GM18951 (cell line): Measurements from ENCODE around the gene HDAC4.

Experiments used
- POLR2A ChIP-seq: IDR thresholded peaks from 4 replicates; pipeline ENCODE4 v1.6.1; 2011; ENCODE audit warnings: mild to moderate bottlenecking; ENCODE audit not compliant: insufficient read length, insufficient read depth; ENCODE audit errors: extremely low read depth
- in situ Hi-C: fragments of 300-500 bp; cut with MboI; formaldehyde crosslinking; loops from one replicate; pipeline ENCODE4 v1.12.0; 2022; ENCODE audit warnings: low sequenced_read_pairs, mixed read lengths, inconsistent platforms; ENCODE audit not compliant: unreplicated experiment

HDAC4 gene

GRCh38 chr2:239018271-239019182 is 382.3 kb downstream of the HDAC4 start:
- no peak for TF ChIP-seq POLR2A
- in situ Hi-C loops, result no loop called here

DNA sequence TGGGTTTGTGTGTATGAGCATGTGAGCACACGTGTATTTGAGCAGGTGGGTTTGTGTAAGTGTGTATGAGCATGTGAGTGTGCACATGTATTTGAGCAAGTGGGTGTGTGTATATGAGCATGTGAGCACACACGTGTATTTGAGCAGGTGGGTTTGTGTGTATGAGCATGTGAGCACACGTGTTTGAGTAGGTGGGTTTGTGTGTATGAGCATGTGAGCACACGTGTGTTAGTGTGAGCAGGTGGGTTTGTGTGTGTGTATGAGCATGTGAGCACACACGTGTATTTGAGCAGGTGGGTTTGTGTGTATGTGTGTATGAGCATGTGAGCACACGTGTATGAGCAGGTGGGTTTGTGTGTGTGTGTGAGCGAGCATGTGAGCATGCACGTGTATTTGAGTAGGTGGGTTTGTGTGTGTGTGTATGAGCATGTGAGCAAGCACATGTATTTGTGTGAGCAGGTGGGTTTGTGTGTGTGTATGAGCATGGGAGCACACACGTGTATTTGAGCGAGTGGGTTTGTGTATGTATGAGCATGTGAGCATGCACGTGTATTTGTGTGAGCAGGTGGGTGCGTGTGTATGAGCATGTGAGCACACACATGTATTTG is 383.2 kb downstream of the HDAC4 start:
- TF ChIP-seq POLR2A, result no peak
- in situ Hi-C loops, result no loop called here

GRCh38 chr2:239015901-239016675 is 384.7 kb downstream of the HDAC4 start:
- TF ChIP-seq POLR2A, result no peak
- in situ Hi-C loops, result no loop called here

DNA sequence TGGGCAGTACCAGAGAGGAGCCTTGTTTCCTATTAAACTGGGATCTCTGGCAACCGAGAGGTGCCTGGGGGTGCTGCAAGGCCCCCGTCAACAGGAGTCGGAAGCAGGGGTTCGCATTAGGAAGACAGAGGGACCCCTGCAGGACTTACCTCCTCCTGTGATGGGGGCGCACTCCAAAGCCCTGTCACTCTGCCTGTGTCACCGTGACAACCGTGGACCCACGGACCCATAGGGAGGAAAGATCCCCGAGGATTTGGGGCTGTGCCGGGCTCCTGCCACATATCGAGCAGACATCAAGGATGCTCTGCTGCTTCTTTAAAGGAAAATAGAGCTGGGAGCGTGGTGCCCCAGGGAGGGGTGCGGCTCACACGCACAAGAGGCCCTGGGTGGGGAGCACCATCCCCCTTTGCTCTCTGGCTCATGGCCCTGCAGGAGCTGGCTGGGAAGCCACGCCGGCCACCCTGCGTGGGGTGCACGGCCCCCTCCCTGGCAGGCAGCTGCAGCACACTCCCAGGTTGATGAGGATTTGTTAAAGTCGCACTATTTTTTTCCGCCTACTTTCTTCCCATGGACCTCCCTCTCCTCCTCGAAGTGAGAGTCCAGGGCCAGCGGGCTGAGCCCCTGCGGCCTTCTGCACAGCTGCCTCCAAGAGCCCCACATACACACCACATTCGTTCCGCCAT is 385.5 kb downstream of the HDAC4 start:
- in situ Hi-C loops, result no loop called here
- TF ChIP-seq POLR2A, result no peak

GRCh38 chr2:239014458-239015217 is 386.2 kb downstream of the HDAC4 start:
- in situ Hi-C loops, result no loop called here
- TF ChIP-seq POLR2A, result no peak

DNA sequence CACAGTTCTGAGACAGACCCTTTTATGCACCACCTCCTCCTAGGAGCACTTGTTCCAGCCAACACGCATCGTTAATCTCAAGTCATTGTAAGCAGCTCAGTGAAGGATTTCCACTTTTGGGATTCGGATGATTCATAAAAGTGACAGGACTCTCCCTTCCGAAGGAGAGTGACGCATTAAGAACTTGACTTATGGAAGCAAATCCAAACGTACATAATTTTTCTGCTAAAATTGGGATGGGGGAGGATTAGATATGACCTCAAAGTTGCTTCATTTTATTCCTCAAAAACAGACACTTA is 387.2 kb downstream of the HDAC4 start:
- no peak for TF ChIP-seq POLR2A

GRCh38 chr2:239012936-239013677 is 387.7 kb downstream of the HDAC4 start:
- in situ Hi-C loops, result no loop called here
- no peak for TF ChIP-seq POLR2A

More for the DNA sequence above, 387.2 kb downstream of the HDAC4 start:
- in situ Hi-C loops, result no loop called here

DNA sequence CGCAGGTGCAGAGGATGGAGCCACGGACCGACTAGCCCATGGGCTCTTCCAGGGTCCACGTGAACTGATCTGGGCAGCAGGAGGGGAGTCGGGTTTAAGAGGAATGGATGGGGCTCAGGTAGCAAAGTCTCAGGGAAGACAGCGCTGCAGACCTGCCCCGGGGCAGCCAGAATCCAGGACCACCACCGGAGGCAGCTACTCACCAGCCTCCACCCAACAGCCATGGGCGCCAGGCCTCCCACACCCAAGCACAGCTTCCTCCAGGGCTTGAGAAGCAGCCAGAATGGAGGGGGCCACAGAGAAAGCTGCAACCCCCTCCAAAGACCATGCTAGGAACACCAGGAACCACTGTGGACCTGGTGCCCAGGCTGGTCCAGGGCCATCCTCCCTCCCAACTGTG is 388.6 kb downstream of the HDAC4 start:
- in situ Hi-C loops, result no loop called here
- TF ChIP-seq POLR2A, result no peak

DNA sequence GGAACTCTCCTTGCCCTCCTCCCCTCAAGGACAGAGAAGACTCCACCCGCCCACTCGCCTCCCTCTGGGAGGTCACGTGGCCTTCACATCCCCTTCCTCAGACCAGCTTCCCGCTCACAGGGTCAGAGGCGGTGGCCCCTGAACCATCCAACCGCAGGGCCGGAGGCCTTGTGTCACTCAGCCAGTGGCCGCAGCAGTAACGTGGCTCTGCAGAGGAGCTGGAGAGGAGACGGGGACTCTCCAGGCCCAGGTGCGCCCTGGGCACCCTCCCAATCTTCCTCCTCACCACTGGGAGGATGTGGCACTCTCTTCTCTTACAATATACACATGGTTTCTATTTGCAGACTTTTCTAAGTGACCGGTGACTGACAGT is 391.2 kb downstream of the HDAC4 start:
- TF ChIP-seq POLR2A, result no peak
- in situ Hi-C loops, result no loop called here

GRCh38 chr2:239008677-239009588 is 391.9 kb downstream of the HDAC4 start:
- in situ Hi-C loops, result no loop called here
- TF ChIP-seq POLR2A, result no peak

- in situ Hi-C loops, result no loop called here
- TF ChIP-seq POLR2A, result no peak
Measured at GRCh38 chr2:239008004-239008403, 392.8 kb downstream of the HDAC4 start.
